Fibroblast of skin of right quadriceps (primary cell): ENCODE results near the gene TTC7B.
"Not testable (repeated sequence)": the region's sequence is repeated elsewhere in the genome, so short reads cannot be mapped to it uniquely, and the experiment has no call there.

Experiments used
- DNase-seq: peaks from one replicate; pipeline ENCODE4 v3.0.0-alpha.2; 2013

The TTC7B gene, protein sequence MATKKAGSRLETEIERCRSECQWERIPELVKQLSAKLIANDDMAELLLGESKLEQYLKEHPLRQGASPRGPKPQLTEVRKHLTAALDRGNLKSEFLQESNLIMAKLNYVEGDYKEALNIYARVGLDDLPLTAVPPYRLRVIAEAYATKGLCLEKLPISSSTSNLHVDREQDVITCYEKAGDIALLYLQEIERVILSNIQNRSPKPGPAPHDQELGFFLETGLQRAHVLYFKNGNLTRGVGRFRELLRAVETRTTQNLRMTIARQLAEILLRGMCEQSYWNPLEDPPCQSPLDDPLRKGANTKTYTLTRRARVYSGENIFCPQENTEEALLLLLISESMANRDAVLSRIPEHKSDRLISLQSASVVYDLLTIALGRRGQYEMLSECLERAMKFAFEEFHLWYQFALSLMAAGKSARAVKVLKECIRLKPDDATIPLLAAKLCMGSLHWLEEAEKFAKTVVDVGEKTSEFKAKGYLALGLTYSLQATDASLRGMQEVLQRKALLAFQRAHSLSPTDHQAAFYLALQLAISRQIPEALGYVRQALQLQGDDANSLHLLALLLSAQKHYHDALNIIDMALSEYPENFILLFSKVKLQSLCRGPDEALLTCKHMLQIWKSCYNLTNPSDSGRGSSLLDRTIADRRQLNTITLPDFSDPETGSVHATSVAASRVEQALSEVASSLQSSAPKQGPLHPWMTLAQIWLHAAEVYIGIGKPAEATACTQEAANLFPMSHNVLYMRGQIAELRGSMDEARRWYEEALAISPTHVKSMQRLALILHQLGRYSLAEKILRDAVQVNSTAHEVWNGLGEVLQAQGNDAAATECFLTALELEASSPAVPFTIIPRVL

DNA sequence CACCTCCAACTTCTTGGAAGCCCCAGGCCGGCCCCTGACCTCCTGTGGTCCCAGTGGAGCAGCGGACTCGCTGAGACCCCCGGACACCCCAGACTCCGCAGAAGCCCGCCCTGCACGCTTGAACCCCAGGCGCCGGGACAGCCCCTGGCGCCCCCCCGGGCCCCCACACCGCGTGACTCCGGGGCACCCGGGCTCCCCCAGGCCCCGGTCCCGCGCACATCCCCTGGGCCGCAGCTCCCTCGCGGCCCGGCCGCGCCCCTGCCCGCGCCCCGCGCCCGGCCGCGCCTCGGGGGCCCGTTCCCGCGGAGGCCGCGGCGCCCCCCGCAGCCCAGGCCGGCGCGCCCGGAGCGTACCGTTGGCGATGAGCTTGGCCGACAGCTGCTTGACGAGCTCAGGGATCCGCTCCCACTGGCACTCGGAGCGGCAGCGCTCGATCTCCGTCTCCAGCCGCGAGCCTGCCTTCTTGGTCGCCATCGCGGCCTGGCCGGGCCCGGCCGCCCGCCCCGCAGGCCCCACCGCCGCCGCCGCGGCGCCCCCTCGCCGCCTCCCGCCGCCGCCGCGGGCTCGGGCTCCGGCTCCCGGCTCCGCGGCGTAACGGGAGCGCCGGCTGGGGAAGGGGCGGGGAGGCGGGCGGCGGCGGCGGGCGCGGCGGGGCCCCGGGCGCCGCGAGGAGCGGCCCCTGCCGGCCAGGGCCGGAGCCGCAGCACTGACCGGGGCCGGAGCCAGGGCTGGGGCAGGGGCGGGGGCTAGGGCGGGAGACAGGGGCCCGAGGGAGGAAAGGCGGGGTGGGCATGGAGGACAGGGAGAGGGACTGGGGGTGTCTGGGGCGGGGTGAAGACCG lies at the start of gene TTC7B:
Gene TTC7B (minus strand): TSS at position 609 of the 841 bp plus-strand sequence. CDS start 135 bp downstream, at position 474.
- DNase-seq = peak; percentile 33

DNA sequence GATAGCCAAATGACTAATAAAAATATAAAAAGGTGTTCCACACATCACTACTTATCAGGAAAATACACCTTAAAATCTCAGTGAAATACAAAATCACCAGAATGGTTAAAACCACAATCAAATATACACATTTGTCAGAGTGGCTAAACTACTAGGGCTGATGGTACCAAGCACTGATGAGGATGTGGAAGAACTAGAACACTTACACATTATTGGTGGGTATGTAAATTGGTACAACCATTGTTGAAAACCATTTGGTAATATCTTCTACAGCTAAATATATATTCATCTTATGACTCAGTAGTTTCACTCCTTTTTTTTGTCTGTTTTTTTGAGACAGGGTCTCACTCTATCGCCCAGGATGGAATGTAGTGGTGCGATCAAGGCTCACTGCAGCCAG lies 48.5 kb upstream of the TTC7B start:
- DNase-seq = no peak

DNA sequence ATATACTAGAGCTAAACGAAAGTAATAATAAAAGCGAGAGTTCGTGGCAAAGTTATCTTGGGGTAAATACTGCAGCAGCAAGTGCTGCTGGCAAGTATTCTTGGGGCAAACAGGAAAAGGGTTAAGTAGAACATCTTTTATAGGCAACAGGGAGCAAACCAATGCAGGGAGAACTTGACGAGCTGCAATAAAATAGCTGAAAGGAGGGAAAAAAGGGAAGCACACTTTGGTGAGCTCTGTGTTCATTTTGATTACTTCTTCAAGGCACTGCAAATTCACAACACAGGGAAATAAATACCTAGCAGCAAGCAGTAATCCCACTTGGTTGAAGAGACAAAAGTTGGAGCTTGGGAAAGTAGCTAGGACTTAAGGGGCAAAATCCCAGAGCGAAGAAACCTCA lies 42.3 kb upstream of the TTC7B start:
- no peak for DNase-seq

DNA sequence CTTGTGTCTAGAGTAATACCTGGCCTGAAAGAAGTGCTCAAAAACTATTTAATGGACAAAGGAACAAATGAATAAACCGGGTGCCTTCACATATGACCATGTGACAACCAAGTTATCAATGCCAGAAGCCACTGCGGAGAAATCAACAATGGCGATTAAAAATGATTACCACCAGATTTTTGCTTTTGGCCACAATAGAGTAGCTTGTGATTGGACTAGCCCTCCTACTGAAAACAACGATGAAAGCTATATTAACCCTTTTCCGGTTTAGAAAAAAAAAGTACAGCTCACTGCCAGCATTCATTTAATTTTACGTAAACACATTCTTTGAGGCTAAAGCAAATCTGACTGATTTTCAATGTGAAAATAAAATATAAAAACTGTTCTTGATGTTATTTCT lies 41.6 kb upstream of the TTC7B start:
- DNase-seq = no peak

DNA sequence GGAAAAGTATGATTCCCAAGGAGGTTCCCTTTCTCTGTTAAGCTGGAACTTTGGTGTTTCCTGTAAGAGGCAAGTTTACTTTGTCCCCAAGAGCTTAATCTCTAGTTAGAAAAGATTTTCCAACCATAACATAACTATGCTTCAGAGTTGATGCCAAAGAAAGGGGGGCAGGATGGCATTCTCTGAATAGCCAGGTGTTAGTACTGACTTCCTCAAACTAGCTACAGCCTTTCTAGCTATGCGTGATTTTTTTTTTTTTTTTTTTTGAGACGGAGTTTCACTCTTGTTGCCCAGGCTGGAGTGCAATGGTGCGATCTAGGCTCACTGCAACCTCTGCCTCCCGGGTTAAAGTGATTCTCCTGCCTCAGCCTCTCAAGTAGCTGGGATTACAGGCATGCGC lies 39.9 kb upstream of the TTC7B start:
- not testable (repeated sequence) for DNase-seq

DNA sequence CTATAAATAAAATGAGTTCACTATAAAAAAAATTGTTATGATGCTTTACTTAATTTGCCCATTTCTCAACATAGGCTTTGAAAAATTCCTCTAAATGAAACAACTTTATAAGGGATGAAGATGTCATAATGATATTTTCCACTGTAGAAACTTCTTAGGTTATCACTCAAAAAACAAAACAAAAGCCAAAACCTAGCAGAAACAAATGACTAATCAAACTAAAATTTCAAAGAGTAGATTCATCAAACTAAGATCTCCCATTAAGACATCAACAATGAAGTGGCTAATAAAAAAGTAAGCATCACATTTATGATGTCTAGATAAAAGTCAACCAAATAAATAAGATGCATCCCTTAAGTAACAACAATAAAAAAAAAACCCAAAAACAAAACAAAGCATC lies 36.9 kb upstream of the TTC7B start:
- no peak for DNase-seq

DNA sequence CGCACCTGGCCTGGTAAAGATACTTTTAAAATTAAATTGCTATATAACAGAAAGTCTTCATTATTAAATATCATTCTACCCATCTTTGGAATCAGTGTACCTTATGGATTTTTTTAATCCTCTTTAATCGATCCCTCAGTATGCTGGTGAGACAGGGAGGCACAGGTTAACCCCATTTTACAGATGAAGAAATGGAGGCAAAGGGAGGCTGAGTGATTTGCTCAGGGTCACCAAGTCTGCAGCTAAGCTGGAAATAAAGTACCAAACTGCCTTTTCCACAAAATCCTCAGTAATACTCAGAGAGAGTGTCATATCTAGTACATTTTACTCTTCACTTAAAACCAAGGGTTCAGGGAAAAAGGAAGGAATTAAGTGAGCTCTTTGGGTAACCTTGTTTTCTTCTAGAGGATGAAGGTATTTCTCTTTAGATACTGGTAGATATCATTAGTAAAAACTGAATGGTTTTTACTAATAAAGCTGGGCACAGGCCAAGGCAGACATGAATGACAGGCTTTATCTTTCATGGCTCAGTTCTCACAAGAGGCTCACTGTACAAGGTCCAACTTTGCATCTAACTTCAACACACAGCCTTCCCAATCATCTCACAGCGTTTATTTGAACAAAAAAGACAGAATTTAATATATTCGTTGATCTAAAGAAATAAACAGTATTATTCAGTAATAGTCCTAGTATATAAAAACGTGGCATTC lies 35.3 kb upstream of the TTC7B start:
- DNase-seq = no peak

DNA sequence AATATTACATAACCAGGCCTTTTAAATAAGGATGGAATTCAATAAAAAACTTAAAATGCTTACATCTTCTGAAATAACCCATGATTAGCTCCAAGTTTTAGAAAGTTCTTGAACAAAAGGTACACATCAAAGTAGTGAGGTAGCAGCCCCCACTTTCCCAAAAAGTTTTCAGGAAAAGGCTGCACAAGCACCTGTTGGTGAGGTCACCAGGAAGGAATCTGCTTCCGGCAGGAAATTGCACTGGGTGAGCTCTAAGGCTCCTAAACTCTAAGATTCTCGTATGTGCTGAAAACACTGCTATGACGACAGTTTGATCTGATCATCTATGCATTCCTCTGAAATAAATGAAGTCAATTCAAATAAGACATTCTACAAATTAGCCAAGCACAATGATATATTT lies 34.3 kb upstream of the TTC7B start:
- DNase-seq = peak; percentile 54

DNA sequence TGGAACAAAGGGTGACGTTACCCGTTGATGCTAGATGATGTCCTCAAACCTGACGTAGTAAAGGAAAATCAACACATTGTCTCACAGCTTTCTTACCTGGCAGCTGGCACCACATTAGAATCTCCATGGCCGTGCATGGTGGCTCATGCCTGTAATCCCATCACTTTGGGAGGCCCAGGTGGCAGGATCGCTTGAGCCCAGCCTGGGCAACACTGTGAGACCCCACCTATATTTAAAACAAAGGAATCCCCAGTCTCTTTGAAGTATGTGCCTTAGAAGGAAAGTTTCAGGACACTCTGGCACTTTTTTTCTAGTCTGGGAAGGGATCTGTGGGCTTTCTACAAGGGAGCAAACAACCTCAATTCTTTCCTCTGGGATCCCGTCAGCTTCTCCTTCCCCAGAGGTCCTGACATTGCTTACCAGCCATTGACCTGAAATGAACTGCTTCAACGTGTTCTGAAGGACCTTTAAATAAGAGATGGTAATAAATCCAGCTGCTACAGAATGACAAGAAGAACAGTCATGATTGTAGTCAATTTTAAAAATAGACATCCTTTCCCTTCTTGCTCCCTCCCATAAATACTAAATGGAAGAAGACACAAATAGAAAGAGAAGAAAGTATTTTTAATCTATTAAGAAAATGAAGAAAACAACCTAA lies 33.7 kb upstream of the TTC7B start:
- no peak for DNase-seq

DNA sequence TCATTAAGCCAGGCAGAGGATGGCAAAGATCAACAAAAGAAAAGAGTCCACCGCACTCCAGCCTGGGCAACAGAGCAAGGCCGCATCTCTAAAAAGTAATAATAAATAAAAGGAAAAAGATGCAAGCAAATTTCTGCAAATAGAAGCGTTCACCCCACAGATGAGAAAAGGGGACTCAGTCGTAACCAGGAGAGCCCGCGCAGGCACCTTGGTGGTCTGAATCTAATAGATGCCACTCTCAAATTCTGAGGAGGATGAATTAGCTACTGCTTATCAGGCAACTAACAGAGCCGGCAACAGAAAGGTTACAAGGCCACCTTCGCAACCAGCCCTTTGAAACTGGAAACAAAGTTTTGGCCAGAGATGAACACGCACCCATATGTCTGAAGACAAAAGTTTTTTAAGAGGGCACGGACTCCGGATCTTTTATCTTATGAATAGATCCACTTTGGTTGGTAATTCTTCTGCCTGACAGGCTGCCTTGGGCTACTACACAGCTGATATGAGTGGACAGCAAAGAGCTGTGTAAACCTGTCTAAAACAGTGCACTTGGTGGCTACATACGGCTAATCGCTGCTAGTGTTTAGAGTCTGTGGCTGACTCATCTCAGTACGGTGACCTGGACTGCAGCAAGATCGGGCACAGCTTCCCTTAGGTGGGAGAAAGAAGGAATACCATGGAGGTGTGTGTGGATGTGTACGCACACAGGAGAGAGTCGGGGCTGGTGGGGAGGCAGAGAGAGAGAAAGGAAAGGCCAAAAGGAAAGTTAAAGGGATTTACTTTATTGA lies 32.9 kb upstream of the TTC7B start:
- DNase-seq = no peak

DNA sequence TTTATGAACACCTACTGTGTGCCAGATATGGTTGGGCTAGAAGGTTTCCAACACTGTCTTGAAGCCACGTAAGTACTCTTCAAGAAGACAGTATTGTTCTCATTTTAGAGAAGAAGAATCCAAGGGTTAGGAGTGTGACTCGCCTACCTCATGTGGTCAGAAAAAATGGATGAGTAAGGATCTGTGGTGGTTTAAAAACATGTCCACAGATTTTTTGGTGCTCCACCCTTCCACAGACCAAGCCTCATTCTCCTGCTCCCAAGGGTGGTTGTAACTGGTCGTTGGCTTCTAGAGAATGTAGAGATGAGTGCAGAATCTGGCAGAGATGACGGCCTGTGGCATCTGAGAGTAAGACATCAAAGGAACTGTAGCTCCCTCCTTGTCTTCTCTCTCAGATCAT lies 30.3 kb upstream of the TTC7B start:
- DNase-seq = peak; percentile 77

DNA sequence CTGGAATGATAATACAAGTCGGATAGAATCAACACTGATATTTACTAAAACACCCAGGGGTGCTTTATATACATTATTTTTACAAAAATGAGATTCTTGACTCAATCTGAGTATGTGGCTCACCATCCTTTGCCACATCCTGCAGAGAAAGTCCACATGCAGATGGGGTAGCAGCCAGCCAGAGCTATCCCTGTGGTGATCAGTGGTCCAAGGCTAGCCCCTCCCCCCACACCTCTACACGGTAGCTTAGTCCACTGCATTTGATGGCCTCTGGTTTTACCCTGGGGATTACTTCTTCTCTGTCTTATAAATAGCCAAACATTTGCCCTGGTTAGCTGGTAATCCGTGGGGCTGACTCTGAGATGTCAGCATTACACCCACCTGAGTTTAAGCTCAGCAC lies 28.1 kb upstream of the TTC7B start:
- no peak for DNase-seq

DNA sequence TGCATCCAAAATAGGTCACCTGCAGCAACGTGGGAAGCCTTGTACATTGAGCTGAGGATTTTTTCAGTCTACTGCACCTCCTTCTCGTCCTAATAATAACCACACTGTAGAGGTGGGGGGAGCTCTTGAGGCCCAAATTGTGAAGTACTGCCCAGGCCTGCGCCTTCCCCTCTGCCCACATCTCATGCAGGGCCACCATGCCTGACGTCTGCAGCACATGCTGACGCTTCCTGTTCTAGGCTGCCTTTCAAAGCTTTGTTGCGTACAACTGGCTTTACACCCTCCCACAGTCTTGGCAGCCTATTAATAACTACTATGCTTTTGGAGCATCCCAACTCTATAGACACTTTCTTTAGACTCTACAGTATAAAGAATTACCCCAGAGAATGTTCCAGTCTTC lies 26.5 kb upstream of the TTC7B start:
- no peak for DNase-seq

DNA sequence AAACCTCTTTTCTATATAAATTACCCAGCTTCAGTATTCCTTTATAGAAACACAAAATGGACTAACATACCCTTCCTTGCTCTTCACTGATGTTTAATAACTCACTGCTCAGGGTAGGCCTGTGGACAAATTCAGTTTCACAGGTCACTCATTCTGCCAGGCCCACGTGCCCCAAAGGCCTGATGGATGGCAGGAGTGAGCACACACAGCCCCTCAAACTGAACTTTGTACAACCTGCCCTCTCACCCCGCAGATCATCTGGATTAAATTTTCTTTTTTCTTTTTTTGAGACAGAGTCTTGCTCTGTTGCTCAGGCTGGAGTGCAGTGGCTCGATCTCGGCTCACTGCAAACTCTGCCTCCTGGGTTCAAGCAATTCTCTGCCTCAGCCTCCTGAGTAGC lies 24.4 kb upstream of the TTC7B start:
- not testable (repeated sequence) for DNase-seq

DNA sequence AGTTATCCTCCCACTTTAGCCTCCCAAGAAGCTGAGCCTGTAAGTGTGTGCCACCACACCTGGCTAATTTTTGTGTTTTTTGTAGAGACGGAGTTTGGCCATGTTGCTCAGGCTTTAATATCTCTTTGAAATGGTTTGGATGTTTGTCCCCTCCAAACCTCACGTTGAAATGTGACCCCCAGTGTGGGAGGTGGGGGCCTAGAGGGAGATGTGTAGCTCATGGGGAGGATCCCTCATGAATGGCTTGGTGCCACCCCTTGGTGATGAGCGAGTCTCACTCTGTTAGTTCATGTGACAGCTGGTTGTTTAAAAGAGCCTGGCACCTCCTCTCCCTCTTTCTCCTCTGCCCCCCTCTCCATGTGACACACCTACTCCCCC lies 23.6 kb upstream of the TTC7B start:
- no peak for DNase-seq

DNA sequence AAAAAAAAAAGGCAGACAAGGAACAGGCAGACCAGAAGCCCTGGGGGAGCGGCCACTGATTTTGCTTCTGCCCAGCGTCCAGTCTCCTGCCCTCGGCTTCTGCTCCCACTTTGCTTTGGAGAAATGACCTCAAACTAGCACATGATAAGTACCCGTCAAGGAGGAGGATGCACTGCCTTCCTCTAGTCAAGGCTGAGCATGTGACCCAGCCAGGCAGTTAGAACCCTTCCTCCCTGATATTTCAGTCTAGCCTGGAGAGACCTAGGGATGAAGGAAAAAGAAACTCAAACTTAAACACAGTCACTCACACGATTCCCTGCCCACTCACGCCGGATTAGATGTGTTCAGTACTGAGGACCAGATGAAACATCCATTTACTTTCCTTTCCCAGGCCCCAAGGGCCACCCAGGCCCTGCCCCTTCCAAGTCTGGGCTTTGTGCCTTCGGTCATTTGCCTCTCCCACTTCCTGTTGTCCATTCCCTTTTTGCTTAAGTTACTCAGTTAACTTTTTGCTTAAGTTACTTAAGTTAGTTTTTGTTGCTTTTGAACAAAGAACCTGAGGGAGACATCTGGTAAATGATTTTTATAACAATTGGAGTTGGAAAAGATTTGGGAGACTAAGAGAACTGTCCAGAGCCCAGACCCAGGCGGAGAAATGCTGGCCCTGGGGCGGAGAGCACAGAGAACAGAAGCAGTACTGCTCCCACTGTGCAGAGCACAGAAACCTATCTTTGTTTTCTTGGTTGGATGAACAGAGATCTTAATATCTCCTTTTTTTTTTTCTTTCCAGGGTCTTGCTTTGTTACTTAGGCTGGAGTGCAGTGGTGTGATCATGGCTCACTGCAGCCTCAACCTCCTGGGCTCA lies 23.0 kb upstream of the TTC7B start:
- peak; percentile 18 for DNase-seq

DNA sequence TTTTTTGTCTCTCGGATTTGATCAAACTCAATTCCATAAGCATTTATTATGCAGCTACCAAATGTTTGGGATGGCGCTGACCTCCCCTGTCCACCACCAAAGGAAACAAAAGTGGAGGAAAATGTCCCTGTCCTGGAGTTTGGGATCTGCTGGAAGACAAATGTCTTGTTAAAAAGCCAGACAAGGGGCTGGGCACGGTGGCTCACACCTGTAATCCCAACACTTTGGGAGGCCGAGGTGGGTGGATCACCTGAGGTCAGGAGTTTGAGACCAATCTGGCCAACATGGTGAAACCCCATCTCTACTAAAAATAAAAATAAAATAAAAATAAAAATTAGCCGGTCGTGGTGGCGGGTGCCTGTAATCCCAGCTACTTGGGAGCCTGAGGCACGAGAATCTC lies 22.3 kb upstream of the TTC7B start:
- DNase-seq = not testable (repeated sequence)

DNA sequence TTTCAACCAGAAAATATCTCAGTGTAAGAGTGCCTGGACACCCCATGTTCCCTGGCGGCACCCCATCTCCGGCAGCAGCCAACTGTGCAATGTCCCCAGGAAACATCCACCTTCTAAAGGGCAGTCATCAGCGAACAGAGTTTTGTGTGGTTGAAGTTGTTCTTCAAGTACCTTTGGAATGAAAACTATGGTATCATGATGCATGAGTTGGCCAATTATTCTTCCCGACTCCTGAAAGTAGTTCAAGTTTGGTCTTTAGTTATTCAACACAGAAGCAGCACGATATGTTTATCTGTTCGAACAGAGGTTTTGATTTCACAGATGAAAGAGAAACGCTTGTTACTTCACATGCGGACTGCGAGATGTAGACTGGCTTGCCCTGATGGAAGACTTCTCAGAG lies 21.1 kb upstream of the TTC7B start:
- DNase-seq = no peak

DNA sequence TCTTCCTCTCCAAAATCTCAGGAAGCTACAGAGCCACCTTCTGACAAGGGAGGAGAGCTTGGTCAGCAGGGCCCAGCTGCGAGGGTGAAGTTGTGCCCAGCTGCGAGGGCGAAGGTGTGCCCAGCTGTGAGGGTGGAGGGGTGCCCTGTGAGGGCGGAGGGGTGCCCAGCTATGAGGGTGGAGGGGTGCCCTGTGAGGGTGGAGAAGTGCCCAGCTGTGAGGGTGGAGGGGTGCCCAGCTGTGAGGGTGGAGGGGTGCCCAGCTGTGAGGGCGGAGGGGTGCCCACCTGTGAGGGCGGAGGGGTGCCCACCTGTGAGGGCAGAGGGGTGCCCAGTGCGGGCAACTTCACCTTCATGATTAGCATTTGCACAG lies 20.4 kb upstream of the TTC7B start:
- DNase-seq = no peak

DNA sequence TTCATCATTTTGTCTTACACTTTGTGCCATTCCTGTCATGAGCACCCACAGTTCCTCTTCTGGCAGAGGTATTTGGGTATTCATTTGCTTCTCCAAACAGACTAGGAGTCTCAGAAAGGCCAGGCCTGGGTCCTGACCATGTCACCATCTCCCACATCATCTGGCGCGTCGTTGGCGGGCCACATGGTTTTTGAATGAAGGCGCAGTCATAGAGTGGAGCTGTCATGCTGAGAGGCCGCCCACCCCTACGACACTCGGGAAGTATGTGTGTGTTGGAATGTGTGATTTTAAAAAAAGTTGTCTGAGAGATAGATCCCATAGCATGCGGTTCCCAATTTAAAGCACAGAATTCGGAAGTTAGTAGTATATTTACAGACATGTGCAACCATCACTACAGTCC lies 15.6 kb upstream of the TTC7B start:
- no peak for DNase-seq
